Endodermal cell (in vitro differentiated cells): ENCODE measurements around the gene ATG16L1. TPM values are rescaled to one million over a fixed set of nuclear protein-coding genes. Genes with fewer than 3 reads are reported as not detected.

Experiments used
- DNase-seq: peaks from one replicate; pipeline ENCODE4 v3.0.0-alpha.2; 2017
- H3K27ac ChIP-seq: 2 replicates; pipeline ENCODE4 v1.5.1; 2013; ENCODE audit warnings: mild to moderate bottlenecking, low read depth, low read length, moderate library complexity
- H3K27me3 ChIP-seq: 2 replicates; pipeline ENCODE4 v1.6.1; 2013; ENCODE audit warnings: mild to moderate bottlenecking, low read length, moderate library complexity; ENCODE audit not compliant: insufficient read depth, control insufficient read depth, poor library complexity, severe bottlenecking
- H3K36me3 ChIP-seq: 2 replicates; pipeline ENCODE4 v1.7.0; 2013; ENCODE audit warnings: mild to moderate bottlenecking, low read length, moderate library complexity; ENCODE audit not compliant: control insufficient read depth, insufficient read depth
- H3K4me1 ChIP-seq: one replicate; pipeline ENCODE4 v1.7.0; 2013; ENCODE audit warnings: low read length; ENCODE audit not compliant: control insufficient read depth, insufficient read depth
- H3K4me3 ChIP-seq: 2 replicates; pipeline ENCODE4 v1.5.1; 2013; ENCODE audit warnings: mild to moderate bottlenecking, low read length, moderate library complexity
- H3K9ac ChIP-seq: 2 replicates; pipeline ENCODE4 v1.6.1; 2013; ENCODE audit warnings: mild to moderate bottlenecking, low read length, moderate library complexity; ENCODE audit not compliant: poor library complexity, severe bottlenecking; ENCODE audit errors: extremely low read depth
- H3K9me3 ChIP-seq: 2 replicates; pipeline ENCODE4 v1.6.1; 2013; ENCODE audit warnings: mild to moderate bottlenecking, low read length, moderate library complexity; ENCODE audit not compliant: control insufficient read depth
- H3K27ac Mint-ChIP-seq: 2 replicates; pipeline ENCODE4 v1.8.0; 2020; ENCODE audit warnings: mixed read lengths
- H3K27me3 Mint-ChIP-seq: 2 replicates; pipeline ENCODE4 v1.8.0; 2021; ENCODE audit warnings: mild to moderate bottlenecking, mixed read lengths; ENCODE audit not compliant: insufficient read depth
- H3K36me3 Mint-ChIP-seq: 2 replicates; pipeline ENCODE4 v1.8.0; 2020; ENCODE audit warnings: low read depth, mixed read lengths
- H3K4me1 Mint-ChIP-seq: 2 replicates; pipeline ENCODE4 v1.8.0; 2020; ENCODE audit warnings: mixed read lengths
- H3K4me3 Mint-ChIP-seq: 2 replicates; pipeline ENCODE4 v1.8.0; 2020; ENCODE audit warnings: mild to moderate bottlenecking, moderate library complexity, mixed read lengths
- H3K9me3 Mint-ChIP-seq: 2 replicates; pipeline ENCODE4 v1.8.0; 2020; ENCODE audit warnings: mild to moderate bottlenecking, mixed read lengths
- CTCF ChIP-seq: fragments of 200-600 bp; sonication (generic); conservative IDR thresholded peaks from 2 replicates; pipeline ENCODE4 v1.5.0; 2021; ENCODE audit warnings: antibody characterized with exemption, mild to moderate bottlenecking
- WGBS, 2 experiments: methylation state at CpG; one replicate each; pipeline versions ENCODE4 v1.1.5 to v1.1.7; 2013; ENCODE audit warnings: missing lambda C conversion rate in 2 of 2, mixed read lengths in 1 of 2; ENCODE audit not compliant: insufficient coverage in 1 of 2, insufficient read length in 1 of 2; 5-methylcytosine and 5-hydroxymethylcytosine counted together
- total RNA-seq, 2 donors: library from RNA; stranded (reverse); fragmentation: NEBNext Ultra II Directional in 1 of 2; extraction: Animal tissue kit (Norgen Biotek cat#: 25700) in 1 of 2; gene quantifications; 2 replicates in 1 of 2; 3 replicates in 1 of 2; pipeline ENCODE4 v1.2.1, GENCODE V29; 2021

The ATG16L1 gene
- total RNA-seq, 2 donors from 2014 or later, result 29.6 to 31.6 TPM

GRCh38 chr2:233300401-233300800, 48.9 kb downstream of the ATG16L1 start:
- WGBS, 2 experiments, result 93 to 95% methylated on average over 4 of the region's 4 CpGs
- peaks cover 11% of the 10 kb centered on the region for H3K4me1 Mint-ChIP-seq
- DNase-seq, result no peak

GRCh38 chr2:233301248-233301647, 49.8 kb downstream of the ATG16L1 start:
- no peaks in the 10 kb centered on the region for H3K9me3 ChIP-seq
- H3K27ac ChIP-seq, result no peak overlapping the region
- H3K4me1 ChIP-seq, result no peaks in the 10 kb centered on the region
- 100% methylated on average over 1 of the region's 2 CpGs; no CpG with 5 or more reads in 1 of the 2 experiments for WGBS, 2 experiments
- Mint-ChIP-seq H3K36me3 (peaks cover 2% of the 10 kb centered on the region), H3K27ac (no peak overlapping the region), H3K4me1 (peaks cover 11% of the 10 kb centered on the region), H3K9me3 (no peaks in the 10 kb centered on the region), H3K27me3 (no peaks in the 10 kb centered on the region), H3K4me3 (no peak overlapping the region)
- peaks cover 2% of the 10 kb centered on the region for H3K36me3 ChIP-seq
- no peak for DNase-seq
- no peak overlapping the region for H3K9ac ChIP-seq
- TF ChIP-seq CTCF, result no peak
- no peaks in the 10 kb centered on the region for H3K27me3 ChIP-seq
- H3K4me3 ChIP-seq, result no peak overlapping the region

More at GRCh38 chr2:233300401-233300800, 48.9 kb downstream of the ATG16L1 start:
- H3K9ac ChIP-seq, result no peak overlapping the region
- Mint-ChIP-seq H3K36me3 (peaks cover 10% of the 10 kb centered on the region), H3K4me3 (no peak overlapping the region), H3K27me3 (no peaks in the 10 kb centered on the region), H3K27ac (no peak overlapping the region), H3K9me3 (no peaks in the 10 kb centered on the region)
- no peaks in the 10 kb centered on the region for H3K27me3 ChIP-seq
- no peaks in the 10 kb centered on the region for H3K4me1 ChIP-seq
- H3K4me3 ChIP-seq, result no peak overlapping the region
- no peak overlapping the region for H3K27ac ChIP-seq
- TF ChIP-seq CTCF, result no peak
- H3K9me3 ChIP-seq, result no peaks in the 10 kb centered on the region
- peaks cover 11% of the 10 kb centered on the region for H3K36me3 ChIP-seq

GRCh38 chr2:233301811-233302210, 50.3 kb downstream of the ATG16L1 start:
- H3K36me3 ChIP-seq, result no peaks in the 10 kb centered on the region
- no peaks in the 10 kb centered on the region for H3K36me3 Mint-ChIP-seq
- H3K4me1 Mint-ChIP-seq, result peaks cover 11% of the 10 kb centered on the region
- H3K4me3 Mint-ChIP-seq, result no peak overlapping the region
- H3K9ac ChIP-seq, result no peak overlapping the region
- TF ChIP-seq CTCF, result no peak
- H3K27ac ChIP-seq, result no peak overlapping the region
- no peaks in the 10 kb centered on the region for H3K9me3 ChIP-seq
- no peaks in the 10 kb centered on the region for H3K9me3 Mint-ChIP-seq
- DNase-seq, result no peak
- no peak overlapping the region for H3K4me3 ChIP-seq
- WGBS, 2 experiments, result 79 to 82% methylated on average over 2 to 5 of the region's 6 CpGs
- H3K27me3 ChIP-seq, result no peaks in the 10 kb centered on the region
- H3K27me3 Mint-ChIP-seq, result no peaks in the 10 kb centered on the region
- no peaks in the 10 kb centered on the region for H3K4me1 ChIP-seq
- H3K27ac Mint-ChIP-seq, result no peak overlapping the region
